BJ (cell line): ENCODE measurements around the gene CMTR1. TPM values are rescaled to one million over a fixed set of nuclear protein-coding genes. Genes with fewer than 3 reads are reported as not detected.

ENCODE experiments used
- CTCF ChIA-PET: fragments of 350-600 bp; formaldehyde crosslinking; extraction: SDS; loops from one replicate; lab custom pipeline; 2021; ENCODE audit warnings: antibody characterized with exemption, inconsistent platforms; lab: Yijun Ruan, JAX
- POLR2A ChIA-PET: fragments of 300-600 bp; sonication (Branson Sonifier 250); formaldehyde crosslinking; extraction: SDS; loops from one replicate; lab custom pipeline; 2021; ENCODE audit warnings: antibody characterized with exemption; lab: Charles Lee
- DNase-seq: peaks from one replicate; pipeline ENCODE4 v3.0.0-alpha.2; 2011; ENCODE audit warnings: low read depth
- H3K27me3 ChIP-seq: 2 replicates; pipeline ENCODE4 v1.6.0; 2011; ENCODE audit warnings: low read length; ENCODE audit not compliant: control insufficient read depth, insufficient read depth
- H3K36me3 ChIP-seq: 2 replicates; pipeline ENCODE4 v1.5.1; 2011; ENCODE audit warnings: low read length; ENCODE audit not compliant: control insufficient read depth, insufficient read depth
- H3K4me3 ChIP-seq: 2 replicates; pipeline ENCODE4 v1.5.1; 2011; ENCODE audit warnings: low read depth, mild to moderate bottlenecking, control low read depth, low read length
- polyA plus RNA-seq: library from polyadenylated mRNA; depleted of rRNA; stranded (reverse); fragments of >200 nt; gene quantifications from 2 replicates; pipeline ENCODE4 v1.2.3, GENCODE V29; 2011
- TF ChIP-seq, protein P1 (sequence below): IDR thresholded peaks from 2 replicates; pipeline ENCODE4 v1.5.1; 2011; ENCODE audit warnings: low read depth, mild to moderate bottlenecking, control low read depth, inconsistent platforms, low read length, moderate library complexity; ENCODE audit not compliant: insufficient read depth

Gene CMTR1
- polyA plus RNA-seq, 1 experiment = 25.2 TPM

DNA sequence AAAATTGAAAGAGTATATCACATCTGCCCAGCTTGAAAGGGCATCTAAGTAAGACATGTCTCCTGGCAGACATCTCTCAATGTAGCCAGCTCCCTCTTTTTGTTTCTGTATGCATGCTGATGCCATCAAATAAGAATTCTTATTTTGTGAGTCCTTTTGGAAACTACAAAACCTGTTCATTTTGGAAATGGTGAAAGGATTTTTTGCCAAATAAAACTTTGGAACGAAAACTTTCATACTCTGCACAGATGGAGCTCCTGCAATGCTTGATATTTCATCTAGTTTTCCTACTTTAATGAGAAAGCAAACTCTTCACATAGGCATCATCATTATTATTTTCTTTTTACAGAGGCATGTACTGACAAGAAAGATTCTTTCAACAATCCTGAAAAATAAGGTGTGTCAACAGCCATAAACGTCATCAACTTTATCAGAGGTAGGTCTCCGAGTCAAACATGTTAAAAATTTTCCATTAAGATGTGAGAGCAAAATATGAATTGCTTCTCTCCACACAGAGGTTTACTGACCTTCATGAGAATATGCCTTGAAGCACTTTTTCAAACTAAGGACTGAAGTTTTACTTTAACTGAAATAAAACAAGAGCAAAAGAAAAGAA lies 26.2 kb upstream of the CMTR1 start:
- TF ChIP-seq, protein P1, sequence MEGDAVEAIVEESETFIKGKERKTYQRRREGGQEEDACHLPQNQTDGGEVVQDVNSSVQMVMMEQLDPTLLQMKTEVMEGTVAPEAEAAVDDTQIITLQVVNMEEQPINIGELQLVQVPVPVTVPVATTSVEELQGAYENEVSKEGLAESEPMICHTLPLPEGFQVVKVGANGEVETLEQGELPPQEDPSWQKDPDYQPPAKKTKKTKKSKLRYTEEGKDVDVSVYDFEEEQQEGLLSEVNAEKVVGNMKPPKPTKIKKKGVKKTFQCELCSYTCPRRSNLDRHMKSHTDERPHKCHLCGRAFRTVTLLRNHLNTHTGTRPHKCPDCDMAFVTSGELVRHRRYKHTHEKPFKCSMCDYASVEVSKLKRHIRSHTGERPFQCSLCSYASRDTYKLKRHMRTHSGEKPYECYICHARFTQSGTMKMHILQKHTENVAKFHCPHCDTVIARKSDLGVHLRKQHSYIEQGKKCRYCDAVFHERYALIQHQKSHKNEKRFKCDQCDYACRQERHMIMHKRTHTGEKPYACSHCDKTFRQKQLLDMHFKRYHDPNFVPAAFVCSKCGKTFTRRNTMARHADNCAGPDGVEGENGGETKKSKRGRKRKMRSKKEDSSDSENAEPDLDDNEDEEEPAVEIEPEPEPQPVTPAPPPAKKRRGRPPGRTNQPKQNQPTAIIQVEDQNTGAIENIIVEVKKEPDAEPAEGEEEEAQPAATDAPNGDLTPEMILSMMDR = no peak
- no peak for DNase-seq
- POLR2A ChIA-PET = no interaction called here
- CTCF ChIA-PET = no interaction called here
- Histone ChIP-seq H3K4me3 (no peak overlapping the region), H3K27me3 (peaks cover 3% of the 10 kb centered on the region; the same call in 1 of the 2 replicates), H3K36me3 (no peaks in the 10 kb centered on the region)

DNA sequence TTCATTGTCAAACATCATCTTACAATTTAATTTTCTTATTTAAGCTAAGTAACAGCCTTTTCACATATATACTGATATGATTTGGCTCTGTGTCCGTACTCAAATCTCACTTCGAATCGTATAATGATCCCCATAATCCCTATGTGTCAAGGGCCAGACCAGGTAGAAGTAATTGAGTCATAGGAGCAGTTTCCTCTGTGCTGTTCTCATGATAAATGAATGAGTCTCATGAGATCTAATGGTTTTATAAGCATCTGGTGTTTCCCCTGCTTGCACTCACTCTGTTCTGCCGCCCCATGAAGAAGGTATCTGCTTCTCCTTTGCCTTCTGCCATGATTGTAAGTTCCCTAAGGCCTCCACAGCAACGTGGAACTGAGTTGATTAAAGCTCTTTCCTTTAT lies 25.1 kb upstream of the CMTR1 start:
- Histone ChIP-seq H3K4me3 (no peak overlapping the region), H3K36me3 (no peaks in the 10 kb centered on the region), H3K27me3 (peaks cover 3% of the 10 kb centered on the region; the same call in 1 of the 2 replicates)
- ChIA-PET POLR2A (no interaction called here), CTCF (no interaction called here)
- TF ChIP-seq, protein P1 = no peak
- DNase-seq = no peak

DNA sequence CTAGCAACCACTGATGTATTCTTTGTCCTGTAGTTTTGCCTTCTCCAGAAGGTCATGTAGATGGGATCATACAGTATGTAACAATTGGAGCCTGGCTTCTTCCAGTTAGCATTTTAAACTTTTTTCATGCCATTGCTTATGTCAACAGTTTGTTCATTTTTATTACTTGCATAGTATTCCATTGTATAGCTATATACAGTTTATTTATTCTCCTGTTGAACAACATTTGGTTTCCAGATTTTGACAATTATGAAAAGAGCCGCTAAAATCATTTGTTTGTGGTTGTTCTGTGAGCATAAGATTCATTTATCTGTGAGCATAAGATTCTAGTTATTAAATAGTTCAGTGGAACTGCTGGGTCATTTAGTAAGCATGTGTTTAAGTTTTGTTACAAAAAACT lies 23.5 kb upstream of the CMTR1 start:
- TF ChIP-seq, protein P1 = no peak
- Histone ChIP-seq H3K4me3 (no peak overlapping the region), H3K27me3 (peaks cover 3% of the 10 kb centered on the region; the same call in 1 of the 2 replicates), H3K36me3 (no peaks in the 10 kb centered on the region)
- ChIA-PET CTCF (no interaction called here), POLR2A (no interaction called here)
- no peak for DNase-seq

DNA sequence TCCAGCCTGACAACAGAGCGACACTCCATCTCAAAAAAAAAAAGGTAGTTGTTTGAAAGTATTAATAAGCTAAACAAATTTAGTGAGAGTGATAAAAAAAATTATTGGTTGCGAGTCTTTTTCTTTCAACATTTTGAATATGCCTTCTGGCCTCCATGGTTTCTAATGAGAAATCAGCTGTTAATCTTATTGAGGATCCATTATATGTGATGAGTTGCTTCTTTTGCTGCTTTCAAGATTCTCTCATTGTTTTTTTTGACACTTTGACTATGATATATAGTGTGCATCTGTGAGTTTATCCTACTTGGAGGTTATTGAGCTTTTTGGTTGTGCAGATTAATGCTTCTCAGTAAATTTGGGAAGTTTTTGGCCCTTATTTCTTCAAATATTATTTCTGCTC lies 15.6 kb upstream of the CMTR1 start:
- Histone ChIP-seq H3K4me3 (no peak overlapping the region), H3K36me3 (no peaks in the 10 kb centered on the region), H3K27me3 (no peaks in the 10 kb centered on the region)
- no peak for DNase-seq
- ChIA-PET POLR2A (no interaction called here), CTCF (interaction anchor here (0.6 to 1.1 kb wide), 3 partner anchors 136 to 1219 kb away, joined by 3 read pairs; no protein-coding TSS in a partner anchor)
- TF ChIP-seq, protein P1 = no peak

DNA sequence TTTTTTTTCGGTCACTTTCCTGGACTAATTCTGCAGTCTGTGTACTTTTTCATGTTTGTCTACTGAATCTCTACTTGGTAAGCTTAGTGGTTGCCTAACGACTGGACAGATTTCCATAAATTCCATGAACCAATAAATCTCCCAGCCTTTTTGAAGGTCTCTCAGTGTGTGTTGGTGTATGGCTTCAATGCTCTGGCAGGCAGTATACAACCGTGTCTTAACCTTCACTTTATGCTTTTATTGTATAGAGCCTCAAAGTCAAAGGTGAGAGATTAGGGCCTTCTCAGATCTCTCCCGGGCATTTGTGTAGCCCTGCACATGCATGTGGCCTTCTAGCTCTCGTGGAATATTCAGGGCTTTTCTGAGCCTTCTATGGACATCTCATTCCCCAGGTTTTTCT lies 14.3 kb upstream of the CMTR1 start:
- CTCF ChIA-PET = interaction anchor here (0.7 kb wide), 1 partner anchor 25 kb away, joined by 3 read pairs; no protein-coding TSS in a partner anchor
- TF ChIP-seq, protein P1 = no peak

More for the DNA sequence above, 14.3 kb upstream of the CMTR1 start:
- H3K36me3 ChIP-seq = no peaks in the 10 kb centered on the region
- DNase-seq = no peak
- H3K4me3 ChIP-seq = no peak overlapping the region
- POLR2A ChIA-PET = no interaction called here
- no peaks in the 10 kb centered on the region for H3K27me3 ChIP-seq
